Endothelial cell of umbilical vein (primary cell): Measurements from ENCODE around the gene SLC9B2. TPM values are rescaled to one million over a fixed set of nuclear protein-coding genes. Genes with fewer than 3 reads are reported as not detected.

Source experiments
- BruUV-seq: library from RNA; stranded (reverse); fragments of 400-500 nt; replicated peaks from 2 replicates; lab custom pipeline; 2021; lab: Mats Ljungman, UMichigan
- CTCF ChIA-PET: fragments of 300-600, 350-600 bp; sonication (Branson Sonifier 250); formaldehyde crosslinking; loops from one replicate; lab custom pipeline; 2021; ENCODE audit warnings: antibody characterized with exemption, inconsistent platforms; lab: Charles Lee
- POLR2A ChIA-PET: fragments of 300-600, 350-600 bp; sonication (Branson Sonifier 250); formaldehyde crosslinking; loops from one replicate; lab custom pipeline; 2021; ENCODE audit warnings: antibody characterized with exemption, inconsistent platforms; lab: Charles Lee
- DNase-seq: peaks from one replicate; pipeline ENCODE4 v3.0.0-alpha.2; 2011; ENCODE audit warnings: low read depth, low spot score
- FAIRE-seq: peaks from 2 replicates; lab custom pipeline; 2011; peaks lifted over from hg19 to GRCh38; lab: Jason Lieb, UNC
- H2AFZ ChIP-seq: 2 replicates; pipeline ENCODE4 v1.6.0; 2012; ENCODE audit warnings: low read depth, low read length, control low read depth, inconsistent platforms
- H3K27ac ChIP-seq: 2 replicates; pipeline ENCODE4 v1.5.1; 2011; ENCODE audit warnings: low read depth, mild to moderate bottlenecking, control low read depth, low read length, moderate library complexity; ENCODE audit not compliant: insufficient read depth
- H3K27me3 ChIP-seq, 2 experiments: 2 replicates each; pipeline versions ENCODE4 v1.6.0 to v1.6.1; 2011; ENCODE audit warnings: low read length in 2 of 2, mixed read lengths in 1 of 2; ENCODE audit not compliant: control insufficient read depth in 2 of 2, insufficient read depth in 2 of 2
- H3K36me3 ChIP-seq, 2 experiments: 2 replicates in 1 of 2; 3 replicates in 1 of 2; pipeline ENCODE4 v1.5.1; 2011; ENCODE audit warnings: low read length in 2 of 2, mild to moderate bottlenecking in 1 of 2, moderate library complexity in 1 of 2; ENCODE audit not compliant: control insufficient read depth in 2 of 2, insufficient read depth in 2 of 2; ENCODE audit errors: extremely low read depth in 1 of 2
- H3K4me1 ChIP-seq: 3 replicates; pipeline ENCODE4 v1.5.1; 2011; ENCODE audit warnings: mild to moderate bottlenecking, low read length; ENCODE audit not compliant: control insufficient read depth, insufficient read depth; ENCODE audit errors: extremely low read depth
- H3K4me2 ChIP-seq: 2 replicates; pipeline ENCODE4 v1.6.1; 2011; ENCODE audit warnings: low read length, control low read depth, mixed read lengths; ENCODE audit not compliant: insufficient read depth
- H3K4me3 ChIP-seq, 3 experiments: fragments of 200-600 bp in 1 of 3; sonication (generic), shearing (Covaris generic) in 1 of 3; replicated peaks in 1 of 3; 2 replicates each; pipeline ENCODE4 v1.5.1; 2011 to 2016; ENCODE audit warnings: control low read depth in 3 of 3, low read length in 3 of 3, mild to moderate bottlenecking in 2 of 3, inconsistent platforms in 1 of 3, low read depth in 1 of 3, moderate library complexity in 1 of 3; ENCODE audit not compliant: insufficient read depth in 1 of 3
- H3K79me2 ChIP-seq: 2 replicates; pipeline ENCODE4 v1.6.0; 2012; ENCODE audit warnings: low read length, inconsistent platforms; ENCODE audit not compliant: control insufficient read depth, insufficient read depth
- H3K9ac ChIP-seq: replicated peaks from 2 replicates; pipeline ENCODE3; 2011; ENCODE audit warnings: low read length, control low read depth; ENCODE audit not compliant: insufficient read depth; ENCODE audit errors: extremely low read depth
- H3K9me1 ChIP-seq: replicated peaks from 3 replicates; pipeline ENCODE4 v1.6.0; 2011; ENCODE audit warnings: mild to moderate bottlenecking, low read length; ENCODE audit not compliant: control insufficient read depth, insufficient read depth; ENCODE audit errors: extremely low read depth
- H3K9me3 ChIP-seq: replicated peaks from 2 replicates; pipeline ENCODE4 v1.5.1; 2012; ENCODE audit warnings: low read length, inconsistent platforms; ENCODE audit not compliant: control insufficient read depth, insufficient read depth
- H4K20me1 ChIP-seq: replicated peaks from 2 replicates; pipeline ENCODE3; 2011; ENCODE audit warnings: mild to moderate bottlenecking, low read length; ENCODE audit not compliant: control insufficient read depth, insufficient read depth; ENCODE audit errors: extremely low read depth
- CTCF ChIP-seq, 2 donors: IDR thresholded peaks; 1 replicate in 1 of 2; 2 replicates in 1 of 2; pipeline ENCODE4 v1.5.1; 2011; ENCODE audit warnings: low read length in 2 of 2, mild to moderate bottlenecking in 2 of 2, moderate library complexity in 2 of 2, control low read depth in 1 of 2, inconsistent platforms in 1 of 2, low read depth in 1 of 2; ENCODE audit not compliant: insufficient read depth in 1 of 2; ENCODE audit errors: extremely low read depth in 1 of 2
- EZH2 ChIP-seq: IDR thresholded peaks from 2 replicates; pipeline ENCODE4 v1.6.1; 2012; ENCODE audit warnings: borderline replicate concordance, low read depth, mild to moderate bottlenecking, moderate library complexity, low read length, inconsistent platforms; ENCODE audit not compliant: severe bottlenecking
- FOS ChIP-seq: IDR thresholded peaks from 2 replicates; pipeline ENCODE4 v1.6.1; 2011; ENCODE audit warnings: mild to moderate bottlenecking, low read length, moderate library complexity, borderline replicate concordance; ENCODE audit not compliant: insufficient read depth
- GATA2 ChIP-seq: IDR thresholded peaks from 2 replicates; pipeline ENCODE4 v1.7.0; 2011; ENCODE audit warnings: low read depth, mild to moderate bottlenecking, moderate library complexity, mixed read lengths, low read length; ENCODE audit not compliant: insufficient read length, insufficient read depth
- JUN ChIP-seq: IDR thresholded peaks from 2 replicates; pipeline ENCODE4 v1.6.1; 2011; ENCODE audit warnings: borderline replicate concordance, low read depth; ENCODE audit not compliant: insufficient read length, insufficient read depth
- MAX ChIP-seq: IDR thresholded peaks from 2 replicates; pipeline ENCODE4 v1.6.1; 2011; ENCODE audit not compliant: insufficient read depth, insufficient read length
- MYC ChIP-seq: IDR thresholded peaks from one replicate; pipeline ENCODE4 v1.6.1; 2011; ENCODE audit warnings: mild to moderate bottlenecking, low read depth, low read length
- POLR2A ChIP-seq: IDR thresholded peaks from 2 replicates; pipeline ENCODE4 v1.6.1; 2012; ENCODE audit warnings: low read depth, mild to moderate bottlenecking, control low read depth, low read length
- POLR2AphosphoS5 ChIP-seq: IDR thresholded peaks from 2 replicates; pipeline ENCODE4 v1.6.1; 2012; ENCODE audit warnings: low read depth, mild to moderate bottlenecking, control low read depth, low read length, moderate library complexity; ENCODE audit not compliant: insufficient read depth
- dilution Hi-C: fragments of 300-500 bp; cut with MboI; formaldehyde crosslinking; loops from one replicate; pipeline ENCODE4 v1.15.0; 2019; ENCODE audit warnings: low sequenced_read_pairs; ENCODE audit not compliant: extremely low pct_ligation_motif_present
- intact Hi-C: fragments of 100-400 bp; cut with micrococcal nuclease; formaldehyde crosslinking; loops from one replicate; pipeline ENCODE4 v1.10.0; 2022
- polyA plus RNA-seq, 4 experiments: library from polyadenylated mRNA; depleted of rRNA in 3 of 4; stranded (reverse) in 3 of 4; unstranded in 1 of 4; fragments of >200 nt; gene quantifications; 2 replicates each; pipeline versions ENCODE4 v1.2.1 to v1.2.3, GENCODE V29; 2011 to 2012; ENCODE audit warnings: missing spikeins in 1 of 4
- total RNA-seq: library from RNA; stranded (reverse); gene quantifications from 2 replicates; pipeline ENCODE4 v1.2.3, GENCODE V29; 2021

SLC9B2 gene
- total and polyA plus RNA-seq, 2 donors (not counting 3 experiments of a cell fraction or from before 2014, with no cell fraction given), result 9.6 to 23.5 TPM

GRCh38 chr4:103046416-103047290 is 29.9 kb downstream of the SLC9B2 start:
- DNase-seq (peak; percentile 44), FAIRE-seq (no peak)
- Histone ChIP-seq H3K9me3 (no peaks in the 10 kb centered on the region), H3K4me1 (no peaks in the 10 kb centered on the region), H3K27ac (no peak overlapping the region), H3K79me2 (no peaks in the 10 kb centered on the region), H3K27me3 (no peaks in the 10 kb centered on the region), H3K9me1 (no peaks in the 10 kb centered on the region), H3K4me3 (no peak overlapping the region), H3K36me3 (peaks cover 0 to 6% of the 10 kb centered on the region in 2 experiments), H3K4me2 (no peak overlapping the region), H3K9ac (no peak overlapping the region), H4K20me1 (no peaks in the 10 kb centered on the region), H2AFZ (no peak overlapping the region)
- intact Hi-C loops, result loop anchor here (2.0 to 5.0 kb wide), 2 partner anchors 28 to 46 kb away; no protein-coding TSS in a partner anchor
- ChIA-PET CTCF (interaction anchor here (0.5 to 1.5 kb wide), 13 partner anchors 9 to 739 kb away, joined by 3 to 12 read pairs (median 4); partner anchors contain the start of gene SLC9B2), POLR2A (no interaction called here)
- dilution Hi-C loops, result no loop called here
- TF ChIP-seq MYC (no peak), CTCF (IDR thresholded peaks at IDR 0.05; ENCODE audit: extremely low read depth in 1 of 2, insufficient read depth in 1 of 2, low read depth in 1 of 2, low read length in 2 of 2) (peak; percentile 57 to 67)
- no TSS peak for BruUV-seq

GRCh38 chr4:103044183-103044582 is 32.4 kb downstream of the SLC9B2 start:
- no peak overlapping the region for H3K27ac ChIP-seq
- H4K20me1 ChIP-seq, result no peaks in the 10 kb centered on the region
- intact Hi-C loops (no loop called here), dilution Hi-C loops (no loop called here)
- H3K27me3 ChIP-seq, result no peaks in the 10 kb centered on the region
- TF ChIP-seq MYC (no peak), CTCF (IDR thresholded peaks at IDR 0.05; ENCODE audit: extremely low read depth in 1 of 2, insufficient read depth in 1 of 2, low read depth in 1 of 2, low read length in 2 of 2) (no peak), MAX (no peak), EZH2 (no peak), JUN (no peak), GATA2 (no peak), POLR2AphosphoS5 (no peak), POLR2A (no peak), FOS (no peak)
- BruUV-seq, result no TSS peak
- DNase-seq (no peak), FAIRE-seq (no peak)
- no peak overlapping the region for H3K9ac ChIP-seq
- no peak overlapping the region for H2AFZ ChIP-seq
- no peaks in the 10 kb centered on the region for H3K9me1 ChIP-seq
- POLR2A ChIA-PET, result no interaction called here
- no peaks in the 10 kb centered on the region for H3K9me3 ChIP-seq
- CTCF ChIA-PET, result interaction anchor here (1.0 to 1.8 kb wide), 6 partner anchors 8 to 423 kb away, joined by 3 to 9 read pairs (median 4); partner anchors contain the start of gene BDH2
- H3K4me2 ChIP-seq, result no peak overlapping the region
- H3K4me3 ChIP-seq, result no peak overlapping the region
- peaks cover 0 to 2% of the 10 kb centered on the region in 2 experiments for H3K36me3 ChIP-seq
- no peaks in the 10 kb centered on the region for H3K4me1 ChIP-seq
- no peaks in the 10 kb centered on the region for H3K79me2 ChIP-seq
